HG02678 (cell line): ENCODE results near the gene SENP8.
A peak's percentile ranks its signal among the peaks of the same experiment; 100 is the strongest.
"Not testable (repeated sequence)": the region's sequence is repeated elsewhere in the genome, so short reads cannot be mapped to it uniquely, and the experiment has no call there.

Experiments used
- ATAC-seq: cut with Tn5 transposase; IDR thresholded peaks from one replicate; pipeline ENCODE4 v1.9.1; 2021; ENCODE audit warnings: mild to moderate bottlenecking, moderate library complexity; ENCODE audit not compliant: unreplicated experiment

SENP8 gene

DNA sequence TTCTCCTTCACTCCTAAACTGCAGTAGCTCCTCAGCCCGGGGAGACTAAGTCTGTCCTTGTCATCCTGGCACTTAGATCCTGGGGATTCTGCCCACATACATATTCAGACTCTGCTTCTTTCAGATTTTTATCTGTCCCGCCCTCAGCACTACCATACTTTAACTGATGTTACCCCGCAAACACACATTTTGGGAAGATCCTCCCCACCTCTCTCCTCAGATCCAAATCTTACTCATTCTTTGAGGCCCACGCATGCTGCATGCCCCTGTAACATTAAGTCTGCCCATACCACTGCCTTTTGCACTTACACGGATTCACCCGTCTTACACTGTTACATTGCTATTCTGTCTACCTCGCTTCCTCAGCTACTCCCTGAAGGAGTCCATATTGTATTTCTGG, 36.1 kb downstream of the SENP8 start:
- ATAC-seq: no peak

DNA sequence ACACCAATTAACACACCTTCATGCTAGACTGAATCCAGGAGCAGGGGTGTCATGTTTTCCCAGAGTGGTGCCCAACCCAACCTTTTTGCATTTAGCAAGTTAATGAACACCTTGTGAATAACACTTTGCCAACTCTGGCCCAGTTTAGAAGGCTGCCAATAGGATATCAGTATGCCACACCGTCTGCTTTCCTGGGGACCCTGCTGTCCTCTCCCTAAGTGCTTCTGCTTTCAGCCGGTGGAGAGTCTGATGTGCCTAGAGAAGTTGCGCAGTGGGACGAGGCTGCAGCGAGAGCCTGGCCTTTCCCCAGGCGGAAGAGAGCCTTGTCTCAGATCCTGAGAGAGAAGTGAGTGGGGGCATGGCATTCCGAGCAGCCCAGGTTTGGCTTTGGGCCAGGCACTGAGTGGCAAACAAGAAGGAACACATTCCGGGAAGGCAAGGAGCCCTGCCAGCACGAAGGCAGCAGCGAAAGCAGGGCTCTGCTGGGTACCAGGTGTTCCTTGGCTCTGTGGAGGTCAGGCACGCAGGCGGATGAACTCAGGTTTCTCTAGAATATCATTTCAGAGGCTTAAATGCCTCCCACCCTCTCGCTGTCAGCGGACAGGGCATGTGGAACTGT, 36.9 kb downstream of the SENP8 start:
- no peak for ATAC-seq

DNA sequence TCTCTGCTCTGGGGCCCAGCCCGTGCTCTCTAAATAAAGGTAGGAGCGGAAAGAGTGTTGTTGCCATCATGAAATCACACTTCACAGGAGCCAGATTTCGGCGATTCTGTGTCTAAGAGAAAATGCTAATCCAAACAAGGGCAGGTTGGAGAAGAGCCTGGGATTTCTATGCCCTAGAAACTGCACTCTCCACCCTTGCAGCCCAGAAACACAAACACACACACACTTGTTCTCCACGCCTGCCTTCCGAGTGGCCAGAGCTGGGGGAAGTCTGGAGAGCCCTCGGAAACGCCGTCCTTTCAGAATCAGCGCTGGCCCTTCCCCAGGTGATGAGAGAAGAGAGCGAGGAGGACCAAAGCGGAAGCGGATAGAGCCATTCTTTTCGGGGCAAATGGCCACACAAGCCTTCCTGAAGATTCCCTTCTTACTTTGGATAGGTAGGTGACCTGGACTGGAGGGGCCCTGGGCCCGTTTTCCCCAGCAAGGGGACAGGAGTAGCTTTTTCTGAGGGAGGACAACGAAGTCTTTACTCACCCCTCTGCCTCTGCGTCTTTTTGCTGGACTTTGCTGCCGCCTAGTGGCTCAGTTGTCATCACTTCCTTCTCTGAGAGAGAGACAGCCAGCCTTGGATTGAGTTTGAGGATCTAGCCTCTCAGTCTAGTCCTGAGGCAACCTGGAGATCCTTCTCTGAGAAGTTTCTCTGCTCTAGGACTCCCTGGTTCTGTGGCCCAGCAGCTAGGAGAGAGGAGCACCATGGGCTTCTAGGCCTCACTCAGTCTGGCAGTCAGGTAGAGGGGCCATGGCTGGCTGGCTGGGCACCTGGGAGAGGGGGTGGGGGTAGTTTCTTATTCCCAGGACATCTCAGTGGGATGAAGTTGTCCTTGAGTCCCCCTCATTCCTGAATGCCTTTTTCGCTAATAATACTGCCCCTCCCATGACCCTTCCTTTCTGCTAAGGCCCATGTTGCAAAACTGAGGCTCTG, 37.7 kb downstream of the SENP8 start:
- ATAC-seq: peak; percentile 81

DNA sequence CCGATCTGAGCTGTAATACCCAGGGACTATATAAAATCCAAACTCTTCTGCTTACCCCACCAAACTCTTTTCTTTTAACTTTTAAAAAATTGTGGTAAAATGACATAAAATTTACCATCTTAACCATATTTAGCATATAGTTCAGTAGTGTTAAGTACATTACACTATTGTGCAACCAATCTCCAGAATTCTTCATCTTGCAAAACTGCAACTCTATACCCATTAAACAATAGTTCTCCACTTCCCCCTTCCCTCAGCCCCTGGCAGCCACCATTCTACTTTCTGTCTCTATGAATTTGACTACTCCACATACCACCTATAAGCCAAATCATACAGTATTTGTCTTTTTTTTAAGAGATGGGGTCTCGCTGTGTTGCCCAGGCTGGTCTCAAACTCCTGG, 38.7 kb downstream of the SENP8 start:
- no peak for ATAC-seq

DNA sequence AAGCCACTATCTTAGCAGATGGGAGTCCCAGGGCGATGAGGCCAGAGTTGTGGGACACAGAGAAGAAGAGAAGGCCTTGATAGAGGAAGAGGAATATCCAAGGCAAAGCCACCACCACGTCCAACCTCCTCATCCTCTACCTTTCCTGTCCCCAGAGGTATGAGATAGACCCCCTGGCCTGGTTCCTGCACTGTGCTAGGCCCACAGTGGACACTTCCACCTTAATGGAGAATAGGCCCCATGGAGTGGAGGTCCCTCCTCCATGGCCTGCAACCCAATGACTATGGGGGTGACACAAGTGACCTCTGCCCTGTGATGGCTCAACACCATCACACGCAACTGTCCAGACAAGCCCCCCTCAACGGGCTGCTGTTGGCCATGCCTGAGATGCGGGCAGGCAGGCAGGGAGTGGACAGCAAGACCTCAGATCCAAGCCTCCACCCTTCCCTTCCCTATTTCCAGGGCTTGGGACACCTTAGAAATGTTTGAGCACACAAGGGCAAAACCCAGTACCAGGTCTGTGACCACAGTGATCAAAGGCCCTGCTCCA, 42.6 kb downstream of the SENP8 start:
- ATAC-seq: no peak

DNA sequence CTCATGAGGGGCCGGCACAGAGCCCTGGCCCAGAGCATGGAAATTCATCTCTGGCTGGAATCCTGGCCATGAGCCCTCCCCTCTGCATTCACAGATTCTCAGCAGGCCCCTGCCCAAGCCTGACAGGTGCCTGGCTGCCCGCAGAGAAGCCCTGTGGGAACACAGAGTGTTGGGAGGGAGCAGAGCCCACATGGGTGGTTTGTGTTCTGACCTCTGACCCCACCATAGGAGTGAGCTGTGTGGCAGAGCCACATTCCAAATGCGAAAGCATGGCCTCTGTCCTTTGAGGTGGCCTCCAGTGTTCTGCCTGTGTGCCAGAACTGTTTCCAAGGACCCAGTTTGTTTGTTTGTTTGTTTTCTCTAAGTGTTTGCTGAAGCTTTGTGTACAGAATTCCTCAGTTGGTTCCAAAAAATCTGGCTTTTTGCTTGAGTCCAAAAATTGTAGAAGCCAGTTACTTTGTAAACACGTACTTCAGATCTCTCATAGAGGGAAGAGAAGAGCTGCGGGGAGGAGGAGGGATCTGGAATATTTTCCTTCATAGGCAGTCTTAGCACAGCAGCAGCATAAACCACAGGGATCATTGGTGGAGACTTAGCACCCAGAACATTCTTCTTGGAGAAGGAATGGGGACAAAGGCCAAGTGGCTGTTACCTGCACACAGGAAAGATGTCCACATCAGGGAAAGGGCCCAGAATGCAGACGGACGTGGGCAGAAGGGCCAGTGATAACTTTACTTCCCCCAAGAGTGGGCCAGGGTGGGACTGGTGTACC, 43.3 kb downstream of the SENP8 start:
- ATAC-seq: no peak

DNA sequence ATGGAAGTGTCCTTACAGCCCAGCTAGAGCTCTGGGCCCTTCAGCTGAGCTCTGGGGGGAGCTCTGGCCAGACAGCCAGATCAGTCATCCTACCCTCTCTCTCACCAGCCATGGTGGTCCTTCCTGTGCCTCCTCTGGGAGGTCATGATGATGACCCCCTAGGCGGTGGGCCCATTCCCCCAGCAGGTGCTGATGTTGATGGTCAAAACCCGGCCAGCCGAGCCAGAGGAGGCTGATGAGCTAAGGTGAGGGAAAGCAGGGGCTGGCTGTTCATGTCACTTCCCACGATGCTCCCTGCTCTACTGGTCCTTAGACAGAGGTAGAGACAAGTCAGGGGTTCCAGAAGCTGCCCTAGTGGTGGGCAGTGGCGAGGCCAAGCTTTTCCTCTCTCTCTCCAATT, 44.4 kb downstream of the SENP8 start:
- ATAC-seq: no peak

DNA sequence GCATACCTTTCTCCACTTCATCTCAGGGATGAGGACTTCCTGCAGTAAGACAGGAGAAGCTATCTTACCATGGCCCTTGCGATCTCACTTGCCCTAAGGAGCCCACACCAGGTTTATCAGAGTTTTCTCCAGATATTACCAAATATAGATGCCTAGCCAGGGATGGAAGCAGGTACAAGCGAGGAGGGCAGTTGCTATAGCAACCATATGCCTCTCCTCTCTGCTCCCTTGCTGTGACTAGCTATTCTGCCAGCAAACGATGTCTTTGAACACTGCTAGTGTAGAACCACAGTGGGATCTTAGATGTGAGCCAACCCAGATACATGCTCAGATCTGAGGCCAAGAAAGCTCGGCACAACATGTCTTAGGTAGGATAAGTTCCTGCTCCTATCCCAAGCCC, 45.5 kb downstream of the SENP8 start:
- ATAC-seq: no peak

DNA sequence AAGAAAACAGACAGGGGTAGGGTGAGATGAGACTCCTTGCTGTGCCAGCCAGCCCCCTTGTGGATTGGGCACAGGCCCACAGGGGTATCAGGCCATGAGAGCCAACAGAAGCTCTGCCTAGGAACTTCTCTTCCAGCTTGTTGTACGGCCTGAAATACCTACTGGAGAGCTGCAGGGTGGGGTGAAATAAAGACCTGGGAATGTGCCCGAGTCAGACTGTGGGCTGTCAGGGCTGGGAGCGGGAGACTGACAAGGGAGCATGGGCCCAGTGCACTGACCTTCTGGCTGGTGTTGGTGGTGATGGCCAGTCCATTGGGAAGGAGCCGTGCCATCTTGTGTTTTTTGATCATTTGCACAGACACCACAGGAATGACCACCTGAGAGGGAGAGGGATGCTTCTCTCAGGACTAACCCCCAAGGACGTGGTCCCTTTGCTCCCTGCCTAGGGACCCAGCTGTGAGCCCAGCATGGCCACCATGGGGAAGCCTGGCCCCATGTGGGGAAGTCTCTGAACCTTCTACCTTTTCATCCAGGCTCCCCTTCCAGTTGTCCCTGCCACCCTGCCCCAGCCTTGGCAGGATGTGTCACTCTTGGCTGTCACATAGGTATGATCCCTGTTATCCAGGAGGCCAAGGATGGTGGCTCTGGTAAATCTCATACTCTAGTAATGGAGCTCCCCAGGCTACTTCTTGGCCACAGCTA, 48.7 kb downstream of the SENP8 start:
- ATAC-seq: no peak

DNA sequence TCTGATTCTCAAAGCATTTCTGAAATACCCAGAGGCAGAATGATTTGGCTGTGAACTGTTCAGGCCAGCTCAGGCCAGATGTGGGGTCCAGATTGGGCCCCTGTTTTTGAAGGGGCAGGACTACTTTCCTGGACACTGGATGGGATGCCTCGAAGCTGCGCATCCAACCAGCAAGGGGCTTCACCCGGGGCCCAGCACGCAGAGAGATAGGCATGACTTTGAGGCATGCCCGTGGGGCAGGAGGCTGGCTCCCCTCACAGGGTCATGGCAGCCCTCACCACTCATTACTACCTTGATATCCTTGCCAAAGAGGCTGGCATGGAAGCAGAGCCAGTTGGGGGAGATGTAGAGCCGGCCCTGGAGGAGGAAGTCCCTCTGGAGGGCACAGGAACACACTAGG, 49.2 kb downstream of the SENP8 start:
- ATAC-seq: no peak

DNA sequence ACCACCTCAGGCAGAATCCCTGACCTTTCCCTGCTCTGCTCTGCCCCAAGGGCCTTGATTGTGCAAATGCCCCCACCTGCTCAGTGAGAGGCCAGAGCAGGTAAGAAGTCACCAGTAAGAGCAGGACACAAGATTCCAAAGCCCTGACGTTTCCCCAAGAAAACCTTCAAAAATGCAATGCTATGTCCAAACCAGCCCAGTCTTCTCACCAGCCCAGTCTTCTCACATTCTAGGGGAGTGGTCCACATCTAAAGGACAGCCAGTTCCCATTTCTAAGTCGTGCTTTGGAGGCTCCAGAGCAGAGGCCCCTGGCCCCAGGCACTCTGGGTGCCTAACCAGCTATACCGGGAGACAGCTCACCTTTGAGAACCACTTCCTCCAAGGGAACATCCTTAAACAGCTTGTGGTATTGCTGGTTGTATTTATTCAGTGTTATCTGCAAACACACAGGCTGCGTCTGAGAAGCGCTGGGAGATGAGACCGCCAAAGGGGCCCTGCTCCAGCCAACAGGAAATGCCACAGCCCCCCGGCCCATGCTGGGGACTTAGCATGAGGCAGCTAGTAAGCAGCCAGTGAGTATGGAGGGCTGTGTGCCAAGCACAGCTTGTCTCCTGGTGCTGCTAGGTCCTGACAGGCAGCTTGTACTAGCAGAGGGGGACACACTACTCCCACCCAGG, 50.1 kb downstream of the SENP8 start:
- no peak for ATAC-seq

DNA sequence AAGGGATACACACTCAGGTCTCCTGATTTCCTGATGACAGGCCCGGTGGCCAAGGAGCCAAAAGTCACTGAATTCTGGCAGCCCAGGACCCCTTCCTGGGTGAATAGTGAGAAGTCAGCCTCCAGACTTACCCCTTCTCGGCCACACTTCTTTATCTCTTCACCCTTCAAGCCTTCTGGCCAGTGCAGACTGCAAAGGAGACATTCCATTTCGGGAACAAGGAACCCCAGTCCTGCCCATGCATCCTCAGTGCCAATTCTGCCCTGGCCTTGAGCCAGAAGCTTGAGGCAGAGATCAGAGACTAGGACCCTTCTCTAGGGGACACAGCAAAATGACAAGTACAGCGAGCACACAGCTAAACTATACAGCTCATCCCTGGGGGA, 50.6 kb downstream of the SENP8 start:
- ATAC-seq: no peak

DNA sequence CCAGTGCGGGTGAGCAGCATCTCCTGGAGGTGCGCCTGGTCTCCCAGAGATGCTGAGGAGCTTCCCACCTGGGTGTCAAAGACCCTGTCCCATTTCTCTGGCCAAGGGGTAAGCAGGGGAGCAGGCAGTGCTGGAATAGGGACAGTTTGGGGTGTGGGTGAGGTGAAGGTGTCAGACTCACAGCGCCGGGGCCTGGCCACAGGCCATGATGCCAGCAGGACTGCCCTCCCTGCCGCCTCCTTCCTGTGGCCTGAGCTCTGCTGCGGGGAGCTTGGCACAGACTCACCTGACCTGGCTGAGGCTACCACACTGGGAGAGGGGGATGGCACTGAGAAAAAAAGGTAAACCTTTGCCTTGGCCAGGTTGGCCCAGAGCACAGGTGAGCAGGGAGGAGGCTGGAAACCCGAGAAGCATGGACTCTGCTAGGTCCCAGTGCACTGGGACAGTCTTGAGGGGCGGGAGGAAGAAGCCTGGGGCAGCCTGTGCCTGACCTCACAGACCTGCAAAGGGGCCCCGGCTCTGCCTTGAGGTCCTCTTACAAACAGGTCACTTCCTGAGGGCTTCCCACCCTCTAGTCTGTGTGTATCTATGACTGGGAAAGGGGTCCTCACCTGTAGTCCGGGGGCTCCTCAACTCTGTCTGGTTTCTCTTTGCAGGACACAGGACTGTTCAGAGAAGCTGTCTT, 51.2 kb downstream of the SENP8 start:
- no peak for ATAC-seq

DNA sequence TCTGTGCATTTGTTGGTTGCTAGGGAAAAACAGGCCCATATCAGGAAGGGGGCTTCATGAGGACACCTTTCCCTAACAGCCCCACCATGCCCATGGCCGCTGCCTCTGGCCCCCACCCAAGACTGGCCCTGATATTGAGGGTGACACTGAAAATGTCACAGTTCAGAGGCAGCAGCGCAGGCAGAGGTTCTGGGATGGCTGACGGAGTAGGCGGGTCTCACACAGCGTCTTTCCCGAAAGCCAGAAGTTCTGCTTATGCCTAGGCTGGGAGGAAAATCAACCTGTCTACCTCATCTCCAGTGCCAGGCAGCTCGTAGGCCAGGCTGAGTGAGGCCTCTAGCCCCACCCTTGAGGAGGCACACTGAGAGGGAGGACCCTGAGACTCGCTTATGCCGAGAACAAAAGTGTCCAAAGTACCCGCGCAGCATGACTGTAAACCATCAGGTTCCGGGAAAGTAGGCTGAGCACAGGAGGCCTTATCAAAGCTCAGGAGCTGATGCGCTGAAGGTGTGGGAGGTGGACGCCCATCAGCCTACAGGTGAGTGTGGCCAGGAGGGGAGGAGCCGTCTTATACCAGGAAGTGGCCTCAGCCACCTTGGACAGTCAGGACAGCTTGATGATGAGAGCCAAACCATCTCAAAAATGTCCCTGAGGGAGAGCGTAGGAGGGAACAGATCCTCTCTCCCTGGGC, 51.9 kb downstream of the SENP8 start:
- no peak for ATAC-seq

DNA sequence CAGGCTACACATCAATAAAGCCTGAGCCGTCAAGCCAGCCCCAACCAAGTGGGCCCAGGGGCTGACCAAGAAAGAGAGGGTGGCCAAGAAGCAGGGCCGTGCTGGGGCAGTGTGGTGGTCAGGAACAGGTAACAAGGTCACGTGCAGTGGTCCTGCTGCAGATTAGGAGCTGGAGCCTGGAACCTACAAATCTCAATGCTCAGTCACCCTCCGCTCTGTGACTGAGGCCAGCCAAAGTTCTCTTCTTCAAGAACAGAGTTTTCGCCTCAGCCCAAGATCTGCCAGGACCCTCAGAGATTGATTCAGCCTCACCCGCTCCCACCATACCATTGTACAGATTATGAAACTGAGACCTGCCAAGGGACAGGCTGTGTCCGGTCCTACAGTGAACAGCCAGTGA, 52.5 kb downstream of the SENP8 start:
- no peak for ATAC-seq

DNA sequence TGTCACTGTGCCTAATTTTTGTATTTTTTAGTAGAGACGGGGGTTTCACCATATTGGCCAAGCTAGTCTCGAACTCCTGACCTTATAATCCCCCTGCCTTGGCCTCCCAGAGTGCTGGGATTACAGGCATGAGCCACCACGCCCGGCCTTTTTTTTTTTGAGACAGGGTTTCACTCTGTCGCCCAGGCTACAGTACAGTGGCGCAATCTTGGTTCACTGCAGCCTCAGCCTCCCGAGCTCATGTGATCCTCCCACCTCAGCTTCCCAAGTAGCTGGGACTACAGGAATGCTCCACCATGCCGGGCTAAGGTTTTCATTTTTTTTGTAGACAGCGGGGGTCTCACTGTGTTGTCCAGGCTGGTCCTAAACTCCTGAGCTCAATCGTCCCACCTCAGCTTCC, 53.8 kb downstream of the SENP8 start:
- ATAC-seq: not testable (repeated sequence)

DNA sequence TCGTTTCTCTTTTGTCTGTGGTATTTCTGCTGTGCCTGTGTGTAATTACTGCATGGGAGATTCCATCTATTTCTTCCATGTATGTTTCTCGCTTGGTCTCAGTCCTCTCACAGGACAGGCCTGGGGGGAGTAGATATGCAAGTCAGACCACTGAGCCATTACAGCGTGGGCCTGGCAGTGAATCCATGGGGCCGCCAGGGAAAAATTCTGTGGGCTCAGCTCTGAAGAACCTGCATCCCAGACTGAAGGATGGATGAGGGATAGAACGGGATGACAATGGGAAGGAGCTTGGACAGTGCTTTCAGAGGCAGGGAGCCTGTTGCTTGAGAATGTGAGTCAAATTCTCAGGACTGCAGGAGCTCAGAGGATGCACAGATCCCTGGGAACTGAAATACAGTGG, 54.6 kb downstream of the SENP8 start:
- no peak for ATAC-seq

DNA sequence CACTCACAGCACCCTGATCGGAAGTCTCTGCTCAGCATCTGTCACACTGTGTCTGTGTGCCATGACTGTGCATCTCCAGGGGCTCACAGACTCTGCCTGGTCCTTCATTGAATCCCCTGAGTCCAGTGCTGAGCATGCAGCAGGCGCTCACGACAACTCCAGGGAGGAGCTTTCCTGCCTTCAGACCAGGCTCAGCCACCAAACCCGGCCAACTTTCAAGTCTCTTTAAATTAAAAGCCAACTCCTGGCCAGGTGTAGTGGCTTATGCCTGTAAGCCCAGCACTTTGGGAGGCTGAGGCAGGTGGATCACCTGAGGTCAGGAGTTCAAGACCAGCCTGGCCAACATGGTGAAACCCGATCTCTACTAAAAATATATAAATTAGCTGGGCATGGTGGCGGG, 55.2 kb downstream of the SENP8 start:
- no peak for ATAC-seq
